Naive thymus-derived CD8-positive, alpha-beta T cell (primary cell): ENCODE data around the gene BIRC7. TPM values are rescaled to one million over a fixed set of nuclear protein-coding genes. Genes with fewer than 3 reads are reported as not detected.
A peak's percentile ranks its signal among the peaks of the same experiment; 100 is the strongest.

ENCODE experiments used
- ATAC-seq, 2 donors: fragments of 150-1000 bp; cut with Tn5 transposase in 1 of 2; sonication (Bioruptor Pico), chemical (Tn5 transposase) in 1 of 2; 1 replicate in 1 of 2; 2 replicates in 1 of 2; pipeline ENCODE4 v1.10.0; 2021; ENCODE audit warnings: mild to moderate bottlenecking in 2 of 2, moderate library complexity in 2 of 2
- POLR2A ChIA-PET: fragments of 350-600 bp; sonication (Branson Sonifier 250); formaldehyde crosslinking; loops from one replicate; lab custom pipeline; 2021; ENCODE audit warnings: antibody characterized with exemption; lab: Charles Lee
- DNase-seq, 10 donors: peaks; one replicate each; pipeline versions ENCODE4 v3.0.0 to v3.0.0-alpha.2; 2020 to 2022
- H3K27ac Mint-ChIP-seq, 10 donors: one replicate each; pipeline ENCODE4 v1.8.0; 2020 to 2022; ENCODE audit warnings: mild to moderate bottlenecking in 10 of 10, mixed read lengths in 10 of 10, moderate library complexity in 4 of 10, inconsistent platforms in 1 of 10
- H3K27me3 Mint-ChIP-seq, 5 donors: one replicate each; pipeline ENCODE4 v1.8.0; 2021 to 2022; ENCODE audit warnings: mixed read lengths in 5 of 5
- H3K36me3 Mint-ChIP-seq, 3 donors: one replicate each; pipeline ENCODE4 v1.8.0; 2020 to 2022; ENCODE audit warnings: mixed read lengths in 3 of 3, mild to moderate bottlenecking in 2 of 3, inconsistent platforms in 1 of 3
- H3K4me1 Mint-ChIP-seq, 4 donors: one replicate each; pipeline ENCODE4 v1.8.0; 2021 to 2022; ENCODE audit warnings: mixed read lengths in 4 of 4
- H3K4me3 Mint-ChIP-seq, 10 donors: one replicate each; pipeline ENCODE4 v1.8.0; 2020 to 2022; ENCODE audit warnings: mild to moderate bottlenecking in 10 of 10, mixed read lengths in 10 of 10, moderate library complexity in 6 of 10, inconsistent platforms in 1 of 10
- H3K9me3 Mint-ChIP-seq, 9 donors: one replicate each; pipeline ENCODE4 v1.8.0; 2020 to 2022; ENCODE audit warnings: mixed read lengths in 9 of 9, mild to moderate bottlenecking in 3 of 9, inconsistent platforms in 1 of 9, moderate library complexity in 1 of 9
- polyA plus RNA-seq, 3 donors: library from polyadenylated mRNA; unstranded; fragments of 300-500 nt; fragmentation: Illumina TruSeq; gene quantifications; one replicate each; pipeline ENCODE4 v1.2.3, GENCODE V29; 2021
- total RNA-seq, 8 experiments: library from RNA in 2 of 8; stranded (reverse) in 2 of 8; gene quantifications; one replicate each; pipeline ENCODE4 v1.2.3 and lab custom pipeline; 2021 to 2026

Gene BIRC7
- total and polyA plus RNA-seq, 5 experiments from 2014 or later = 0.43 to 3.2 (median 1.6) TPM; not detected in 2

- Mint-ChIP-seq H3K9me3 (no peaks in the 10 kb centered on the region), H3K36me3 (peaks cover 0 to 2% (median 0%) of the 10 kb centered on the region in 3 donors), H3K4me3 (no peak overlapping the region), H3K27me3 (peaks cover 18 to 60% (median 30%) of the 10 kb centered on the region in 5 donors), H3K27ac (no peak overlapping the region), H3K4me1 (peaks cover 2 to 18% (median 11%) of the 10 kb centered on the region in 4 donors)
- no peak for ATAC-seq
- POLR2A ChIA-PET = no interaction called here
- DNase-seq = no peak
These were observed 20.4 kb downstream of the BIRC7 start for GRCh38 chr20:63255931-63256704.

GRCh38 chr20:63256954-63257353 lies 21.2 kb downstream of the BIRC7 start:
- peaks cover 2 to 16% (median 13%) of the 10 kb centered on the region in 4 donors for H3K4me1 Mint-ChIP-seq
- H3K27ac Mint-ChIP-seq = peak overlapping the region in 1 of 10 donors; percentile 22
- H3K36me3 Mint-ChIP-seq = peaks cover 0 to 2% (median 0%) of the 10 kb centered on the region in 3 donors
- ATAC-seq (no peak), DNase-seq (no peak)
- no peak overlapping the region for H3K4me3 Mint-ChIP-seq
- H3K9me3 Mint-ChIP-seq = no peaks in the 10 kb centered on the region
- peaks cover 16 to 56% (median 30%) of the 10 kb centered on the region in 5 donors for H3K27me3 Mint-ChIP-seq
- POLR2A ChIA-PET = no interaction called here

GRCh38 chr20:63257629-63258028 lies 21.9 kb downstream of the BIRC7 start:
- no peak overlapping the region for H3K4me3 Mint-ChIP-seq
- H3K9me3 Mint-ChIP-seq = no peaks in the 10 kb centered on the region
- peaks cover 15 to 50% (median 29%) of the 10 kb centered on the region in 5 donors for H3K27me3 Mint-ChIP-seq
- peaks cover 0 to 2% (median 0%) of the 10 kb centered on the region in 3 donors for H3K36me3 Mint-ChIP-seq
- DNase-seq = no peak
- ATAC-seq = no peak
- POLR2A ChIA-PET = no interaction called here
- H3K27ac Mint-ChIP-seq = peak overlapping the region in 1 of 10 donors; percentile 43
- H3K4me1 Mint-ChIP-seq = peaks cover 8 to 22% (median 16%) of the 10 kb centered on the region in 4 donors

- H3K27ac Mint-ChIP-seq = no peak overlapping the region
- H3K9me3 Mint-ChIP-seq = no peaks in the 10 kb centered on the region
- H3K27me3 Mint-ChIP-seq = peaks cover 10 to 47% (median 25%) of the 10 kb centered on the region in 5 donors
- ATAC-seq (no peak), DNase-seq (no peak)
- POLR2A ChIA-PET = interaction anchor here (1.5 kb wide), 1 partner anchor 14 kb away, joined by 5 read pairs; the partner anchor contains the start of gene ARFGAP1
- peaks cover 7 to 17% (median 10%) of the 10 kb centered on the region in 4 donors for H3K4me1 Mint-ChIP-seq
- H3K36me3 Mint-ChIP-seq = no peaks in the 10 kb centered on the region
- no peak overlapping the region for H3K4me3 Mint-ChIP-seq
These were observed 23.1 kb downstream of the BIRC7 start for GRCh38 chr20:63258781-63259180.

GRCh38 chr20:63259734-63260460 lies 24.2 kb downstream of the BIRC7 start:
- H3K36me3 Mint-ChIP-seq = no peaks in the 10 kb centered on the region
- H3K27me3 Mint-ChIP-seq = peaks cover 10 to 52% (median 25%) of the 10 kb centered on the region in 5 donors
- peaks cover 7 to 12% (median 10%) of the 10 kb centered on the region in 4 donors for H3K4me1 Mint-ChIP-seq
- no peak for DNase-seq
- H3K4me3 Mint-ChIP-seq = no peak overlapping the region
- H3K27ac Mint-ChIP-seq = no peak overlapping the region
- POLR2A ChIA-PET = interaction anchor here (1.5 kb wide), 1 partner anchor 13 kb away, joined by 5 read pairs; the partner anchor contains the start of gene ARFGAP1
- no peaks in the 10 kb centered on the region for H3K9me3 Mint-ChIP-seq
- no peak for ATAC-seq

- Mint-ChIP-seq H3K27me3 (peaks cover 7 to 49% (median 22%) of the 10 kb centered on the region in 5 donors), H3K4me1 (peaks cover 5 to 11% (median 8%) of the 10 kb centered on the region in 4 donors), H3K27ac (no peak overlapping the region), H3K36me3 (no peaks in the 10 kb centered on the region), H3K9me3 (no peaks in the 10 kb centered on the region), H3K4me3 (no peak overlapping the region)
- ATAC-seq (no peak), DNase-seq (no peak)
- POLR2A ChIA-PET = no interaction called here
These were observed 24.8 kb downstream of the BIRC7 start for GRCh38 chr20:63260521-63260920.

GRCh38 chr20:63261060-63261794 lies 25.5 kb downstream of the BIRC7 start:
- DNase-seq = no peak
- peaks cover 6 to 42% (median 14%) of the 10 kb centered on the region in 5 donors for H3K27me3 Mint-ChIP-seq
- no peak for ATAC-seq
- peak overlapping the region in 2 of 10 donors; percentile 53 to 86 for H3K27ac Mint-ChIP-seq
- H3K36me3 Mint-ChIP-seq = no peaks in the 10 kb centered on the region
- no peaks in the 10 kb centered on the region for H3K9me3 Mint-ChIP-seq
- no peak overlapping the region for H3K4me3 Mint-ChIP-seq
- H3K4me1 Mint-ChIP-seq = peaks cover 1 to 9% (median 8%) of the 10 kb centered on the region in 4 donors
- POLR2A ChIA-PET = no interaction called here

GRCh38 chr20:63261795-63262528 lies 26.3 kb downstream of the BIRC7 start:
- ATAC-seq = no peak

GRCh38 chr20:63262836-63263235 lies 27.1 kb downstream of the BIRC7 start:
- H3K27ac Mint-ChIP-seq = peak overlapping the region in 2 of 10 donors; percentile 47 to 86
- ATAC-seq (no peak), DNase-seq (no peak)
- peaks cover 1 to 9% (median 8%) of the 10 kb centered on the region in 4 donors for H3K4me1 Mint-ChIP-seq
- H3K9me3 Mint-ChIP-seq = no peaks in the 10 kb centered on the region
- no peaks in the 10 kb centered on the region for H3K36me3 Mint-ChIP-seq
- POLR2A ChIA-PET = no interaction called here
- peak overlapping the region in 1 of 10 donors; percentile 65 for H3K4me3 Mint-ChIP-seq
- H3K27me3 Mint-ChIP-seq = peaks cover 0 to 26% (median 8%) of the 10 kb centered on the region in 5 donors

More at GRCh38 chr20:63261795-63262528, 26.3 kb downstream of the BIRC7 start:
- Mint-ChIP-seq H3K36me3 (no peaks in the 10 kb centered on the region), H3K27ac (peak overlapping the region in 3 of 10 donors; percentile 50 to 86 (median 53)), H3K4me1 (peaks cover 1 to 9% (median 8%) of the 10 kb centered on the region in 4 donors), H3K4me3 (peak overlapping the region in 2 of 10 donors; percentile 41 to 65), H3K27me3 (peaks cover 1 to 34% (median 9%) of the 10 kb centered on the region in 5 donors), H3K9me3 (no peaks in the 10 kb centered on the region)
- POLR2A ChIA-PET = no interaction called here
- no peak for DNase-seq

- H3K27me3 Mint-ChIP-seq = peaks cover 0 to 25% (median 8%) of the 10 kb centered on the region in 5 donors
- POLR2A ChIA-PET = no interaction called here
- DNase-seq (no peak), ATAC-seq (no peak)
- no peak overlapping the region for H3K4me3 Mint-ChIP-seq
- H3K9me3 Mint-ChIP-seq = no peaks in the 10 kb centered on the region
- H3K36me3 Mint-ChIP-seq = no peaks in the 10 kb centered on the region
- H3K27ac Mint-ChIP-seq = peak overlapping the region in 1 of 10 donors; percentile 8
- H3K4me1 Mint-ChIP-seq = peaks cover 1 to 9% (median 8%) of the 10 kb centered on the region in 4 donors
These were observed 28.3 kb downstream of the BIRC7 start for GRCh38 chr20:63264000-63264399.

GRCh38 chr20:63264519-63264918 lies 28.8 kb downstream of the BIRC7 start:
- DNase-seq (no peak), ATAC-seq (no peak)
- Mint-ChIP-seq H3K36me3 (no peaks in the 10 kb centered on the region), H3K9me3 (no peaks in the 10 kb centered on the region), H3K4me3 (no peak overlapping the region), H3K27me3 (peaks cover 0 to 23% (median 8%) of the 10 kb centered on the region in 5 donors), H3K4me1 (peaks cover 1 to 9% (median 8%) of the 10 kb centered on the region in 4 donors), H3K27ac (no peak overlapping the region)
- POLR2A ChIA-PET = no interaction called here
